ENCODE measurements around the gene TMEM63B.

DNA sequence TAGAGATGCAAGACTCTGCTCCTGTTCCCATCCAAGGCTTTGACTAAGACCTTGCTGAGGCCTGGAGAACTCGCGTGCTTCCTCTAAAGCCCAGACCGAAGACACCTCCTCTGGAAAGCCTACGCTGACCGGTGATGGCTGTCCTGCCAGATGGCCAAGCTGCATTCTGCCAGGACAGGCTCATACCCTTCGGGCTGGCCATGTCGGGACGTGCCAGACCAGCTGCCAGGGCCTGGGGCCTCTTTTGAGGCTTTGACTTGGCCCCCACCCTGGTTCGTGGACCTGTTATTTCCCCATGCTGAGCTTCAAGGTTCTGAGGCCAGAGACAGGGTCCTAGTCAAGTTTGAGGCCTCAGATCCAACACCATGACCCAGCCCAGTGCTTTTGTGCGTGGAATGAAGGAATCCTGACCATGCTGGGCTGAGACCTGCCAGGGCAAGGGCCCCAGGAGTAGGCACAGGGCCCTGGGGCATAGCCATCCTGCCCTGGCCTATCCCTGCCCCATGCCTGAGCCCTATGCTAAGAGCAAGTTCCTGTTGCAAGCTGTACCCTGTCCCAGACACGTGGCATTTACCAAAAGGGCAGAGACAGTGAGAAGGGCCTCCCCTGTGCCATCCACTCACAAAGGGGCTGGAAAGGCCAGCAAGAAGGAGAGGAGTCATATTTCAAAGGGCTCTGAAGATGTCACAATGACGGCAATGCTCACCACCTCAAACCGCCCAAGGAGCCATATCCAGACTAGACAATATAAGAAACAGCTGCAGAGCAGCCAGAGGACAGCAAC, 42.9 kb upstream of the TMEM63B start:
- TF ChIP-seq POLR2A (IDR thresholded peaks at IDR 0.05): no peak
- TF ChIP-seq, protein P1, sequence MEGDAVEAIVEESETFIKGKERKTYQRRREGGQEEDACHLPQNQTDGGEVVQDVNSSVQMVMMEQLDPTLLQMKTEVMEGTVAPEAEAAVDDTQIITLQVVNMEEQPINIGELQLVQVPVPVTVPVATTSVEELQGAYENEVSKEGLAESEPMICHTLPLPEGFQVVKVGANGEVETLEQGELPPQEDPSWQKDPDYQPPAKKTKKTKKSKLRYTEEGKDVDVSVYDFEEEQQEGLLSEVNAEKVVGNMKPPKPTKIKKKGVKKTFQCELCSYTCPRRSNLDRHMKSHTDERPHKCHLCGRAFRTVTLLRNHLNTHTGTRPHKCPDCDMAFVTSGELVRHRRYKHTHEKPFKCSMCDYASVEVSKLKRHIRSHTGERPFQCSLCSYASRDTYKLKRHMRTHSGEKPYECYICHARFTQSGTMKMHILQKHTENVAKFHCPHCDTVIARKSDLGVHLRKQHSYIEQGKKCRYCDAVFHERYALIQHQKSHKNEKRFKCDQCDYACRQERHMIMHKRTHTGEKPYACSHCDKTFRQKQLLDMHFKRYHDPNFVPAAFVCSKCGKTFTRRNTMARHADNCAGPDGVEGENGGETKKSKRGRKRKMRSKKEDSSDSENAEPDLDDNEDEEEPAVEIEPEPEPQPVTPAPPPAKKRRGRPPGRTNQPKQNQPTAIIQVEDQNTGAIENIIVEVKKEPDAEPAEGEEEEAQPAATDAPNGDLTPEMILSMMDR (IDR thresholded peaks at IDR 0.05): no peak
- TF ChIP-seq POLR2AphosphoS5 (IDR thresholded peaks at IDR 0.05): no peak
- TF ChIP-seq EP300 (IDR thresholded peaks at IDR 0.05): no peak
